Psoas muscle (tissue), 8 donors: ENCODE measurements around the gene MTRFR. TPM values are rescaled to one million over a fixed set of nuclear protein-coding genes. Genes with fewer than 3 reads are reported as not detected.

Experiments
- ATAC-seq, 4 donors: fragments of 200-7000 bp; cut with Tn5 transposase; one replicate each; pipeline ENCODE4 v1.9.1; 2020; ENCODE audit warnings: moderate library complexity in 3 of 4, mild to moderate bottlenecking in 2 of 4
- DNase-seq, 2 donors: peaks; one replicate each; pipeline ENCODE4 v3.0.0-alpha.2; 2020
- H3K27ac ChIP-seq: fragments of 200-600 bp; one replicate; pipeline ENCODE4 v1.8.0; 2022
- H3K27me3 ChIP-seq, 3 donors: fragments of 200-600 bp in 1 of 3; one replicate each; pipeline versions ENCODE4 v1.6.1 to v1.8.0; 2013 to 2022; ENCODE audit warnings: low read length in 2 of 3, mild to moderate bottlenecking in 2 of 3, moderate library complexity in 1 of 3; ENCODE audit not compliant: insufficient read depth in 3 of 3
- H3K36me3 ChIP-seq, 2 donors: fragments of 200-600 bp in 1 of 2; one replicate each; pipeline versions ENCODE4 v1.6.1 to v1.8.0; 2013 to 2022; ENCODE audit warnings: low read depth in 1 of 2, mild to moderate bottlenecking in 1 of 2, moderate library complexity in 1 of 2; ENCODE audit not compliant: insufficient read depth in 1 of 2
- H3K4me1 ChIP-seq: fragments of 200-600 bp; one replicate; pipeline ENCODE4 v1.8.0; 2022
- H3K4me3 ChIP-seq: fragments of 200-600 bp; one replicate; pipeline ENCODE4 v1.8.0; 2022; ENCODE audit warnings: mild to moderate bottlenecking
- H3K9me3 ChIP-seq: fragments of 200-600 bp; one replicate; pipeline ENCODE4 v1.8.0; 2022
- WGBS, 3 donors: extraction: QIAGEN DNeasy Blood & Tissue Kit; methylation state at CpG; one replicate each; pipeline versions ENCODE4 v1.1.6 to v1.1.7; 2013; 5-methylcytosine and 5-hydroxymethylcytosine counted together
- intact Hi-C, 2 donors: fragments of 100-400 bp; cut with DNase I; formaldehyde crosslinking; loops; one replicate each; pipeline versions ENCODE4 v1.11.0 to v1.14.2; 2022
- polyA plus RNA-seq, 3 donors: library from polyadenylated mRNA; stranded (reverse); fragments of 200-250 nt; gene quantifications; one replicate each; pipeline ENCODE4 v1.2.3, GENCODE V29; 2013
- total RNA-seq, 4 donors: library from RNA; stranded (reverse); fragmentation: NEBNext Ultra II Directional in 2 of 4; extraction: Animal tissue kit (Norgen Biotek cat#: 25700) in 2 of 4; gene quantifications; one replicate each; pipeline versions ENCODE4 v1.2.1 to v1.2.4, GENCODE V29; 2021 to 2023
- TF ChIP-seq, protein P1 (sequence below): fragments of 200-600 bp; IDR thresholded peaks from one replicate; pipeline ENCODE4 v1.8.0; 2022; ENCODE audit warnings: antibody characterized with exemption
- donor health status: healthy with polysubstance abuse.
- donor health status: DM: no; HTN: no; CAD: no; lungs with moderate emphysema.
- donor health status: Bipolar disorder and iron deficiency.
- donor health status: healthy.
- donor health status: DM: yes; HTN: yes; CAD: no.
- donor health status: DM: no; HTN: no; CAD: no.
- donor health status: DM: no; HTN: no; CAD: no.
- donor health status: DM: yes; HTN: yes; CAD: no.

The MTRFR gene
- total and polyA plus RNA-seq, 7 donors: 6.4 to 10.9 (median 8.3) TPM

GRCh38 chr12:123223241-123223668, 10.0 kb upstream of the MTRFR start:
- H3K27ac ChIP-seq: no peak overlapping the region
- H3K27me3 ChIP-seq: no peaks in the 10 kb centered on the region
- H3K4me3 ChIP-seq: no peak overlapping the region
- intact Hi-C loops: no loop called here
- no peak for DNase-seq
- H3K36me3 ChIP-seq: peaks cover under 1 to 78% of the 10 kb centered on the region in 2 donors
- no peaks in the 10 kb centered on the region for H3K9me3 ChIP-seq
- no peak for ATAC-seq
- TF ChIP-seq, protein P1, sequence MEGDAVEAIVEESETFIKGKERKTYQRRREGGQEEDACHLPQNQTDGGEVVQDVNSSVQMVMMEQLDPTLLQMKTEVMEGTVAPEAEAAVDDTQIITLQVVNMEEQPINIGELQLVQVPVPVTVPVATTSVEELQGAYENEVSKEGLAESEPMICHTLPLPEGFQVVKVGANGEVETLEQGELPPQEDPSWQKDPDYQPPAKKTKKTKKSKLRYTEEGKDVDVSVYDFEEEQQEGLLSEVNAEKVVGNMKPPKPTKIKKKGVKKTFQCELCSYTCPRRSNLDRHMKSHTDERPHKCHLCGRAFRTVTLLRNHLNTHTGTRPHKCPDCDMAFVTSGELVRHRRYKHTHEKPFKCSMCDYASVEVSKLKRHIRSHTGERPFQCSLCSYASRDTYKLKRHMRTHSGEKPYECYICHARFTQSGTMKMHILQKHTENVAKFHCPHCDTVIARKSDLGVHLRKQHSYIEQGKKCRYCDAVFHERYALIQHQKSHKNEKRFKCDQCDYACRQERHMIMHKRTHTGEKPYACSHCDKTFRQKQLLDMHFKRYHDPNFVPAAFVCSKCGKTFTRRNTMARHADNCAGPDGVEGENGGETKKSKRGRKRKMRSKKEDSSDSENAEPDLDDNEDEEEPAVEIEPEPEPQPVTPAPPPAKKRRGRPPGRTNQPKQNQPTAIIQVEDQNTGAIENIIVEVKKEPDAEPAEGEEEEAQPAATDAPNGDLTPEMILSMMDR: no peak
- WGBS, 3 donors: 89 to 93% (median 91%) methylated on average over 11 of the region's 11 CpGs
- H3K4me1 ChIP-seq: no peaks in the 10 kb centered on the region

DNA sequence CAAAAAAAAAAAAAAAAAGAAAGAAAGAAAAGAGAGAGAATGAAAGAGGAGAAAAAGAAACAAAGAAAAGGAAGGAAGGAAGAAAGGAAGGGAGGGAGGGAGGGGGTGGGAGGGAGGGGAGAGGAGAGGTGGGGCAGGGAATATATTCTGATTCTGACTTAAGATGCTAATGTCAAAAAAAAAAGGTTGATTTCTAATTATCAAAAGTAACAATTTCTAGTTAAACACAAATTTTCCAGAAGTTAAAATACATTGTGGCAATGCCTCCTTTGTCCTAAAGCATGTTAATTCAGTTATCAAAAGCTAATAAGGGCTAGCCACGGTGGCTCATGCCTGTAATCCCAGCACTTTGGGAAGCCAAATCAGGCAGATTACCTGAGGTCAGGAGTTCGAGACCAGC, 7.8 kb upstream of the MTRFR start:
- H3K27ac ChIP-seq: no peak overlapping the region
- no peaks in the 10 kb centered on the region for H3K9me3 ChIP-seq
- TF ChIP-seq, protein P1: no peak
- intact Hi-C loops: no loop called here
- no peak for ATAC-seq
- peaks cover 3% of the 10 kb centered on the region for H3K4me1 ChIP-seq
- no peak for DNase-seq
- 65 to 97% (median 66%) methylated on average over 2 of the region's 2 CpGs for WGBS, 3 donors
- no peaks in the 10 kb centered on the region for H3K27me3 ChIP-seq
- H3K4me3 ChIP-seq: no peak overlapping the region
- H3K36me3 ChIP-seq: peaks cover 0 to 62% of the 10 kb centered on the region in 2 donors

DNA sequence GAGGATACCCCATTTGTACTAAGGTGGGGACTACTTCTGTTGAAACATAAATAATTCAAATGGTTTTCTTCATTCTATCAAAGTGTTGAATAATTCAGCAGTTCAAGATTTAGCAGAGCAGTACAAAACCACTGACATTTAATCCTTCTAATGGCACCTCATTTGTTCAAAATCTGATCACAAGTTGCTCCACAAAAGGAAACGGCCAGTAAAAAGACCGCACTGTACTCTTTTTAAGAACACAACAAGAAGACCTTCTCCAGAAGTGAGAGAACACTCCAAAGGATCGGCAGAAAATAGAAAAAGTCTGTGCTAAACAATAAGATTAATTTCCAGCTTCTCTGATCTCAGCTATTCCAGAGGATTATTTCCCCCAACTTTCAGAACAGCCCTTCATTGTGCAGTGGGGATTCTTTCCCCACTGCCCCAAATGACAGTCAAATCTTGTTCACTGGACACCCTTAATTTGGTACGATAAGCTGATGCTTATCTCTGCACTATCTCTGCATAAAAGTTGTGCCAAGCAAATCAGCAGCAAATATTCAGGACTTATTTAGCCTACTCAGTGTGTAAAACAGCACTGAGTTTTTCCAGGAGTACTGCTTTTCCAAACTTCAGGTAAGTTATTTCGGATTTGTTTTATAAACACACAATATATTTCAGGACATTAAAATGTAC, 5.5 kb upstream of the MTRFR start:
- no peaks in the 10 kb centered on the region for H3K9me3 ChIP-seq
- no peak overlapping the region for H3K27ac ChIP-seq
- H3K4me3 ChIP-seq: no peak overlapping the region
- H3K27me3 ChIP-seq: no peaks in the 10 kb centered on the region
- intact Hi-C loops: no loop called here
- peaks cover 18% of the 10 kb centered on the region for H3K4me1 ChIP-seq
- 69 to 85% (median 71%) methylated on average over 5 of the region's 5 CpGs for WGBS, 3 donors
- ATAC-seq (no peak), DNase-seq (no peak)
- TF ChIP-seq, protein P1: no peak
- H3K36me3 ChIP-seq: peaks cover 0 to 41% of the 10 kb centered on the region in 2 donors

- H3K4me1 ChIP-seq: peaks cover 20% of the 10 kb centered on the region
- TF ChIP-seq, protein P1: no peak
- H3K36me3 ChIP-seq: peaks cover 0 to 35% of the 10 kb centered on the region in 2 donors
- intact Hi-C loops: no loop called here
- no peak overlapping the region for H3K4me3 ChIP-seq
- DNase-seq (no peak), ATAC-seq (no peak)
- WGBS, 3 donors: 89 to 97% (median 89%) methylated on average over 3 of the region's 3 CpGs
- no peaks in the 10 kb centered on the region for H3K27me3 ChIP-seq
- no peaks in the 10 kb centered on the region for H3K9me3 ChIP-seq
- no peak overlapping the region for H3K27ac ChIP-seq
Measured at GRCh38 chr12:123229051-123229450, 4.2 kb upstream of the MTRFR start.
